Stomach (tissue), 9 donors: ENCODE results near the gene LRFN2. TPM values are rescaled to one million over a fixed set of nuclear protein-coding genes. Genes with fewer than 3 reads are reported as not detected.

Experiments
- DNase-seq, 2 donors: peaks; one replicate each; pipeline versions ENCODE4 v3.0.0 to v3.0.0-alpha.2; 2013 to 2019
- H3K27ac ChIP-seq, 5 donors: fragments of 200-600 bp in 4 of 5; sonication (generic) in 4 of 5; one replicate each; pipeline ENCODE4 v1.5.1; 2013 to 2019; ENCODE audit warnings: mild to moderate bottlenecking in 1 of 5, moderate library complexity in 1 of 5
- H3K27me3 ChIP-seq, 3 donors: fragments of 200-600 bp; sonication (generic); one replicate each; pipeline ENCODE4 v1.5.1; 2017 to 2019; ENCODE audit warnings: mixed run types in 1 of 3
- H3K36me3 ChIP-seq, 4 donors: fragments of 200-600 bp; sonication (generic); 1 replicate in 3 of 4; 2 replicates in 1 of 4; pipeline ENCODE4 v1.5.1; 2016 to 2019
- H3K4me1 ChIP-seq, 4 donors: fragments of 200-600 bp; sonication (generic); one replicate each; pipeline ENCODE4 v1.5.1; 2016 to 2019
- H3K4me3 ChIP-seq, 4 donors: fragments of 200-600 bp; sonication (generic) in 3 of 4; one replicate each; pipeline ENCODE4 v1.5.1; 2016 to 2019; ENCODE audit warnings: mild to moderate bottlenecking in 1 of 4
- H3K9me3 ChIP-seq, 4 donors: fragments of 200-600 bp; sonication (generic); one replicate each; pipeline ENCODE4 v1.5.1; 2016 to 2019
- CTCF ChIP-seq, 7 experiments: fragments of 450-650 bp in 4 of 7; fragments of 200-600 bp in 3 of 7; sonication (generic) in 3 of 7; IDR thresholded peaks; one replicate each; pipeline ENCODE4 v1.5.1; 2016 to 2019; ENCODE audit warnings: antibody characterized with exemption in 7 of 7, control low read depth in 2 of 7, mild to moderate bottlenecking in 1 of 7
- EP300 ChIP-seq: sonication (generic); formaldehyde crosslinking; IDR thresholded peaks from one replicate; pipeline ENCODE4 v1.6.1; 2017; ENCODE audit warnings: antibody characterized with exemption
- POLR2A ChIP-seq, 4 donors: fragments of 450-650 bp; IDR thresholded peaks; one replicate each; pipeline ENCODE4 v1.6.1; 2016; ENCODE audit warnings: antibody characterized with exemption in 4 of 4, control low read depth in 2 of 4, mild to moderate bottlenecking in 1 of 4, moderate library complexity in 1 of 4
- POLR2AphosphoS5 ChIP-seq, 3 donors: sonication (generic); formaldehyde crosslinking; IDR thresholded peaks; one replicate each; pipeline ENCODE4 v1.6.1; 2016; ENCODE audit warnings: antibody characterized with exemption in 3 of 3
- WGBS, 5 donors: extraction: QIAGEN DNeasy Blood & Tissue Kit in 3 of 5; methylation state at CpG; one replicate each; pipeline versions ENCODE4 v1.1.5 to v1.1.7; 2013 to 2018; 5-methylcytosine and 5-hydroxymethylcytosine counted together
- intact Hi-C: fragments of 100-400 bp; cut with DNase I; formaldehyde crosslinking; loops from one replicate; pipeline ENCODE4 v1.15.1; 2023; ENCODE audit warnings: low total_unique reads
- polyA plus RNA-seq, 3 donors: library from polyadenylated mRNA; stranded (reverse); fragments of 200-250 nt; gene quantifications; one replicate each; pipeline ENCODE4 v1.2.3, GENCODE V29; 2013
- total RNA-seq, 5 donors: library from RNA; depleted of rRNA; stranded (reverse); fragments of >200 nt; gene quantifications; one replicate each; pipeline versions ENCODE4 v1.1.0 to v1.2.3, GENCODE V29; 2014 to 2016
- donor health status: healthy with polysubstance abuse.
- donor health status: Bipolar disorder and iron deficiency.
- donor health status: healthy.

The LRFN2 gene
- total and polyA plus RNA-seq, 8 donors, result 0.10 TPM; not detected in 7

DNA sequence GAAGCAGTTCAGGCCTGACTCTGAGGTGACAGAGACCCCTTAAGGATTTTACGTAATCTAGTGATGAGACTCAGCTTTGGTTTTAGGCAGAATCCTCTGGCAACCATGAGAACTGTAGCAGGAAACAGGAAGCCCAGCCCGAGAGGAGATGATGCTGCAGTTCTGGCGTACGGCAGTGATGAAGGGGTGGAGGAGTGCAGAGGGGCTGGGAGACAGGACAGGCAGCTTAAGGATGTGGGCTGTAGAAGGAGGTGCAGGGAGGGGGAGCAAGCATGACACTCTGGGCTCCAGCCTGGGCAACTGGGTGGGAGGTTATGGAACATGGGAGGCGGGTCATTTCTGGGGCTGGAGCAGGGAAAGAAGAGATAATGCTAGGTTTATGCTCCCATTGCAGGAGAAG lies 67.1 kb downstream of the LRFN2 start:
- WGBS, 5 donors, result 62 to 75% (median 72%) methylated on average over 5 of the region's 5 CpGs
- intact Hi-C loops, result no loop called here
- TF ChIP-seq POLR2AphosphoS5 (IDR thresholded peaks at IDR 0.05) (no peak), EP300 (no peak), POLR2A (IDR thresholded peaks at IDR 0.05) (no peak), CTCF (IDR thresholded peaks at IDR 0.05) (no peak)
- no peak overlapping the region for H3K4me3 ChIP-seq
- H3K9me3 ChIP-seq, result no peaks in the 10 kb centered on the region
- H3K4me1 ChIP-seq, result no peaks in the 10 kb centered on the region
- no peak for DNase-seq
- H3K36me3 ChIP-seq, result no peaks in the 10 kb centered on the region
- no peak overlapping the region for H3K27ac ChIP-seq
- peaks cover 0 to 16% (median 0%) of the 10 kb centered on the region in 3 donors for H3K27me3 ChIP-seq

GRCh38 chr6:40517654-40518053 lies 69.5 kb downstream of the LRFN2 start:
- peaks cover 0 to 16% (median 0%) of the 10 kb centered on the region in 3 donors for H3K27me3 ChIP-seq
- DNase-seq, result no peak
- no peaks in the 10 kb centered on the region for H3K9me3 ChIP-seq
- no peaks in the 10 kb centered on the region for H3K36me3 ChIP-seq
- TF ChIP-seq CTCF (IDR thresholded peaks at IDR 0.05) (no peak), POLR2AphosphoS5 (IDR thresholded peaks at IDR 0.05) (no peak), EP300 (no peak), POLR2A (IDR thresholded peaks at IDR 0.05) (no peak)
- intact Hi-C loops, result no loop called here
- WGBS, 5 donors, result 74 to 80% (median 78%) methylated on average over 5 of the region's 5 CpGs
- no peaks in the 10 kb centered on the region for H3K4me1 ChIP-seq
- no peak overlapping the region for H3K4me3 ChIP-seq
- H3K27ac ChIP-seq, result no peak overlapping the region

GRCh38 chr6:40516429-40516828 lies 70.7 kb downstream of the LRFN2 start:
- Histone ChIP-seq H3K36me3 (no peaks in the 10 kb centered on the region), H3K27ac (no peak overlapping the region), H3K9me3 (no peaks in the 10 kb centered on the region), H3K4me3 (no peak overlapping the region), H3K27me3 (peaks cover 0 to 16% (median 0%) of the 10 kb centered on the region in 3 donors), H3K4me1 (no peaks in the 10 kb centered on the region)
- 80 to 97% (median 95%) methylated on average over 1 of the region's 1 CpG for WGBS, 5 donors
- TF ChIP-seq POLR2A (IDR thresholded peaks at IDR 0.05) (no peak), EP300 (no peak), POLR2AphosphoS5 (IDR thresholded peaks at IDR 0.05) (no peak), CTCF (IDR thresholded peaks at IDR 0.05) (no peak)
- intact Hi-C loops, result no loop called here
- no peak for DNase-seq

GRCh38 chr6:40512340-40512739 lies 74.8 kb downstream of the LRFN2 start:
- DNase-seq, result no peak
- Histone ChIP-seq H3K27ac (no peak overlapping the region), H3K27me3 (no peaks in the 10 kb centered on the region), H3K36me3 (no peaks in the 10 kb centered on the region), H3K4me3 (no peak overlapping the region), H3K9me3 (no peaks in the 10 kb centered on the region), H3K4me1 (no peaks in the 10 kb centered on the region)
- intact Hi-C loops, result no loop called here
- 61 to 95% (median 71%) methylated on average over 1 of the region's 1 CpG for WGBS, 5 donors
- TF ChIP-seq POLR2AphosphoS5 (IDR thresholded peaks at IDR 0.05) (no peak), EP300 (no peak), CTCF (IDR thresholded peaks at IDR 0.05) (no peak)
